Stomach (tissue), 9 donors: ENCODE data around the gene PANK4. TPM values are rescaled to one million over a fixed set of nuclear protein-coding genes. Genes with fewer than 3 reads are reported as not detected.

Experiments
- DNase-seq, 2 donors: peaks; one replicate each; pipeline versions ENCODE4 v3.0.0 to v3.0.0-alpha.2; 2013 to 2019
- H3K27ac ChIP-seq, 5 donors: fragments of 200-600 bp in 4 of 5; sonication (generic) in 4 of 5; one replicate each; pipeline ENCODE4 v1.5.1; 2013 to 2019; ENCODE audit warnings: mild to moderate bottlenecking in 1 of 5, moderate library complexity in 1 of 5
- H3K27me3 ChIP-seq, 3 donors: fragments of 200-600 bp; sonication (generic); one replicate each; pipeline ENCODE4 v1.5.1; 2017 to 2019; ENCODE audit warnings: mixed run types in 1 of 3
- H3K36me3 ChIP-seq, 4 donors: fragments of 200-600 bp; sonication (generic); 1 replicate in 3 of 4; 2 replicates in 1 of 4; pipeline ENCODE4 v1.5.1; 2016 to 2019
- H3K4me1 ChIP-seq, 4 donors: fragments of 200-600 bp; sonication (generic); one replicate each; pipeline ENCODE4 v1.5.1; 2016 to 2019
- H3K4me3 ChIP-seq, 4 donors: fragments of 200-600 bp; sonication (generic) in 3 of 4; one replicate each; pipeline ENCODE4 v1.5.1; 2016 to 2019; ENCODE audit warnings: mild to moderate bottlenecking in 1 of 4
- H3K9me3 ChIP-seq, 4 donors: fragments of 200-600 bp; sonication (generic); one replicate each; pipeline ENCODE4 v1.5.1; 2016 to 2019
- CTCF ChIP-seq, 7 experiments: fragments of 450-650 bp in 4 of 7; fragments of 200-600 bp in 3 of 7; sonication (generic) in 3 of 7; IDR thresholded peaks; one replicate each; pipeline ENCODE4 v1.5.1; 2016 to 2019; ENCODE audit warnings: antibody characterized with exemption in 7 of 7, control low read depth in 2 of 7, mild to moderate bottlenecking in 1 of 7
- EP300 ChIP-seq: sonication (generic); formaldehyde crosslinking; IDR thresholded peaks from one replicate; pipeline ENCODE4 v1.6.1; 2017; ENCODE audit warnings: antibody characterized with exemption
- POLR2A ChIP-seq, 4 donors: fragments of 450-650 bp; IDR thresholded peaks; one replicate each; pipeline ENCODE4 v1.6.1; 2016; ENCODE audit warnings: antibody characterized with exemption in 4 of 4, control low read depth in 2 of 4, mild to moderate bottlenecking in 1 of 4, moderate library complexity in 1 of 4
- POLR2AphosphoS5 ChIP-seq, 3 donors: sonication (generic); formaldehyde crosslinking; IDR thresholded peaks; one replicate each; pipeline ENCODE4 v1.6.1; 2016; ENCODE audit warnings: antibody characterized with exemption in 3 of 3
- WGBS, 5 donors: extraction: QIAGEN DNeasy Blood & Tissue Kit in 3 of 5; methylation state at CpG; one replicate each; pipeline versions ENCODE4 v1.1.5 to v1.1.7; 2013 to 2018; 5-methylcytosine and 5-hydroxymethylcytosine counted together
- intact Hi-C: fragments of 100-400 bp; cut with DNase I; formaldehyde crosslinking; loops from one replicate; pipeline ENCODE4 v1.15.1; 2023; ENCODE audit warnings: low total_unique reads
- polyA plus RNA-seq, 3 donors: library from polyadenylated mRNA; stranded (reverse); fragments of 200-250 nt; gene quantifications; one replicate each; pipeline ENCODE4 v1.2.3, GENCODE V29; 2013
- total RNA-seq, 5 donors: library from RNA; depleted of rRNA; stranded (reverse); fragments of >200 nt; gene quantifications; one replicate each; pipeline versions ENCODE4 v1.1.0 to v1.2.3, GENCODE V29; 2014 to 2016
- donor health status: healthy with polysubstance abuse.
- donor health status: Bipolar disorder and iron deficiency.
- donor health status: healthy.

The PANK4 gene
- total and polyA plus RNA-seq, 8 donors: 6.4 to 86.0 (median 19.5) TPM

GRCh38 chr1:2539312-2539907 is 13.0 kb upstream of the PANK4 start:
- intact Hi-C loops: no loop called here
- TF ChIP-seq CTCF (IDR thresholded peaks at IDR 0.05) (peak in 1 of 7 experiments; percentile 22), POLR2AphosphoS5 (IDR thresholded peaks at IDR 0.05) (no peak), POLR2A (IDR thresholded peaks at IDR 0.05) (no peak), EP300 (no peak)
- peaks cover 0 to 97% (median 19%) of the 10 kb centered on the region in 3 donors for H3K27me3 ChIP-seq
- DNase-seq: no peak
- H3K4me3 ChIP-seq: no peak overlapping the region
- H3K4me1 ChIP-seq: peaks cover 23 to 47% (median 43%) of the 10 kb centered on the region in 4 donors
- no peaks in the 10 kb centered on the region for H3K36me3 ChIP-seq
- H3K9me3 ChIP-seq: no peaks in the 10 kb centered on the region
- WGBS, 5 donors: 74 to 84% (median 81%) methylated on average over 7 to 12 of the region's 12 CpGs
- no peak overlapping the region for H3K27ac ChIP-seq

DNA sequence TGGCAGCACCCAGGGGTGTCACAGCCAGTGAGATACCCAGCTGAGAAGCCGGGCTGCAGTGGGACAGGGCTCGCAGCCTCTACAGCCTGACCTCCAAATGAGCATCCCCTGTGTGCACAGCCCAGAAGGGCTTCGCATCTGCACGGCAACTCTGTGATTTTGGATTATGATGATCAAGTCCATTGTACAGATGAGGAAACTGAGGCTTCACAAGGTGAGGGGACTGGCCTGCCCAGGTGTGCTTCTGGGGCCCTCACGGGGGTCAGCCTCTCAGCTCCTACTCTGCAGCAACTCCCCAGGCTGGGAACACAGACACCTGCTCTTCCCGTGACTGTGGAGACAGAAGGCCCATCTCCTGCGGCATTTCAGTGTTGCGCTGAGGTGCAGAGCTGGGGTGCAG is 12.5 kb upstream of the PANK4 start:
- H3K9me3 ChIP-seq: no peaks in the 10 kb centered on the region
- no peak overlapping the region for H3K4me3 ChIP-seq
- intact Hi-C loops: no loop called here
- H3K27ac ChIP-seq: no peak overlapping the region
- DNase-seq: no peak
- H3K27me3 ChIP-seq: peaks cover 0 to 99% (median 19%) of the 10 kb centered on the region in 3 donors
- peaks cover 17 to 43% (median 38%) of the 10 kb centered on the region in 4 donors for H3K4me1 ChIP-seq
- no peaks in the 10 kb centered on the region for H3K36me3 ChIP-seq
- TF ChIP-seq EP300 (no peak), CTCF (IDR thresholded peaks at IDR 0.05) (no peak), POLR2A (IDR thresholded peaks at IDR 0.05) (no peak), POLR2AphosphoS5 (IDR thresholded peaks at IDR 0.05) (no peak)
- 83 to 98% (median 96%) methylated on average over 8 of the region's 8 CpGs; no CpG with 5 or more reads in 1 of the 5 donors for WGBS, 5 donors

GRCh38 chr1:2538376-2538775 is 12.0 kb upstream of the PANK4 start:
- Histone ChIP-seq H3K4me3 (no peak overlapping the region), H3K27ac (no peak overlapping the region), H3K9me3 (no peaks in the 10 kb centered on the region), H3K36me3 (no peaks in the 10 kb centered on the region), H3K4me1 (peaks cover 12 to 38% (median 33%) of the 10 kb centered on the region in 4 donors), H3K27me3 (peaks cover 0 to 99% (median 19%) of the 10 kb centered on the region in 3 donors)
- DNase-seq: no peak
- TF ChIP-seq CTCF (IDR thresholded peaks at IDR 0.05) (no peak), POLR2A (IDR thresholded peaks at IDR 0.05) (no peak), EP300 (no peak), POLR2AphosphoS5 (IDR thresholded peaks at IDR 0.05) (no peak)
- intact Hi-C loops: no loop called here
- WGBS, 5 donors: 84 to 91% (median 87%) methylated on average over 4 of the region's 4 CpGs

DNA sequence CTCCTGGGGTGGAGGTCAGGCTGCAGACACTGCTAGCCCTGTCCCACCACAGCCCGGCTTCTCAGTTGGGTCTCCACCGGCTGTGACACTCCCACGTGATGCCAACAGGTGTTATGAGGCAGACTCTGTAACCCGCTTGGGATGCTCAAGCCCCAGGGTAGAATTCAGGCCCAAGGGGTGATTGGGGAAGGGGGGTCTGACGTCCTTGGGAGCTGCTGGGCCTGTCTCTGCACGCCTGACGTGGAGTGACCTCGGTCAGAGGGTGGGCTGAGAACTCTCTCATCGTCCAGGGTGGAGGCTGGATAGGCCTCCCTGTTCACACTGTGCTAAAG is 11.4 kb upstream of the PANK4 start:
- 49 to 71% (median 64%) methylated on average over 9 of the region's 9 CpGs for WGBS, 5 donors
- Histone ChIP-seq H3K27ac (no peak overlapping the region), H3K27me3 (peaks cover 0 to 99% (median 23%) of the 10 kb centered on the region in 3 donors), H3K4me3 (no peak overlapping the region), H3K36me3 (no peaks in the 10 kb centered on the region), H3K9me3 (no peaks in the 10 kb centered on the region), H3K4me1 (peaks cover 12 to 34% (median 31%) of the 10 kb centered on the region in 4 donors)
- no peak for DNase-seq
- TF ChIP-seq POLR2AphosphoS5 (IDR thresholded peaks at IDR 0.05) (no peak), EP300 (no peak), CTCF (IDR thresholded peaks at IDR 0.05) (no peak), POLR2A (IDR thresholded peaks at IDR 0.05) (no peak)
- intact Hi-C loops: no loop called here
